PC-9 (cell line): ENCODE results near the gene BST2.

Experiments
- EZH2 ChIP-seq: fragments of 200-600 bp; sonication (generic); IDR thresholded peaks from 2 replicates; pipeline ENCODE4 v1.8.0; 2017; ENCODE audit warnings: antibody characterized with exemption, low read depth
- TF ChIP-seq, protein P1 (sequence below): fragments of 200-600 bp; sonication (generic); conservative IDR thresholded peaks from 2 replicates; pipeline ENCODE4 v1.6.1; 2017; ENCODE audit warnings: mixed run types, antibody characterized with exemption, mild to moderate bottlenecking, moderate library complexity

DNA sequence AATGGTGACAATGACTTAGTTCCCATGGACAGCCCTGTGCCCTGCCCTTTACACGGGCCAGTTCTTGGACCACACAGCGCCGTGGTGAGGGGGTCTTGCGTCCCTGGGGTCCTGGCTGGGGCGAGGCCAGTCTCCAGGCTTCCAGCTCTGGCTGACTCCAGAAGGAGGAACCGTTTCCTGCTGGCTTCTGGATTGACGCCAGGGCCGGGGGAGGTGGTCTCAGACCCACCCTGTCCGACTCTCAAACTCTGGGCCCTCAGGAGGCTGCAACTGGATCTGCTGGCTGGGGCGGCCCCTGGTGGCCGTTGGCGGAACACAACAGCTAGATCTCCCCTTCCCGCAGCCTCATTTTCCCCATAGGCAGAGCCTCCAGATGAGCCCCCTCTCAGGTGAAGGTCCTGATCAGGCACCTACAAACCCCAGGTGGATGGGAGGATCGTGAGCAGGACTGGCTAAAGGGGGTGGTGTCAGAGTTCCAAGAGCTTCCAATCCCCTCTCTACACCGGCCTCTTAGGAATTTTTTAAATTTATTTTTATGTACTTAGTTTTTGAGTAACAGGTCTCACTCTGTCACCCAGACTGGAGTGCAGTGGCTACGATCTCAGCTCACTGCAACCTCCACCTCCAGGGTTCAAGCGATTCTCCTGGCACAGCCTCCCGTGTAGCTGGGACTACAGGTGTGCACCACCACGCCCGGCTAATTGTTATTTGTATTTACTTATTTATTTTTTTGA lies 19.4 kb downstream of the BST2 start:
- TF ChIP-seq, protein P1, sequence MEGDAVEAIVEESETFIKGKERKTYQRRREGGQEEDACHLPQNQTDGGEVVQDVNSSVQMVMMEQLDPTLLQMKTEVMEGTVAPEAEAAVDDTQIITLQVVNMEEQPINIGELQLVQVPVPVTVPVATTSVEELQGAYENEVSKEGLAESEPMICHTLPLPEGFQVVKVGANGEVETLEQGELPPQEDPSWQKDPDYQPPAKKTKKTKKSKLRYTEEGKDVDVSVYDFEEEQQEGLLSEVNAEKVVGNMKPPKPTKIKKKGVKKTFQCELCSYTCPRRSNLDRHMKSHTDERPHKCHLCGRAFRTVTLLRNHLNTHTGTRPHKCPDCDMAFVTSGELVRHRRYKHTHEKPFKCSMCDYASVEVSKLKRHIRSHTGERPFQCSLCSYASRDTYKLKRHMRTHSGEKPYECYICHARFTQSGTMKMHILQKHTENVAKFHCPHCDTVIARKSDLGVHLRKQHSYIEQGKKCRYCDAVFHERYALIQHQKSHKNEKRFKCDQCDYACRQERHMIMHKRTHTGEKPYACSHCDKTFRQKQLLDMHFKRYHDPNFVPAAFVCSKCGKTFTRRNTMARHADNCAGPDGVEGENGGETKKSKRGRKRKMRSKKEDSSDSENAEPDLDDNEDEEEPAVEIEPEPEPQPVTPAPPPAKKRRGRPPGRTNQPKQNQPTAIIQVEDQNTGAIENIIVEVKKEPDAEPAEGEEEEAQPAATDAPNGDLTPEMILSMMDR: peak; percentile 97
- TF ChIP-seq EZH2: no peak
